K562 (cell line): ENCODE data around the gene MOB3B. TPM values are rescaled to one million over a fixed set of nuclear protein-coding genes. Genes with fewer than 3 reads are reported as not detected.

Experiments used
- ATAC-seq: fragments of 200-7000 bp; cut with Tn5 transposase; 3 replicates; pipeline ENCODE4 v1.9.1; 2020; ENCODE audit warnings: moderate library complexity
- BruUV-seq: library from RNA; stranded (reverse); fragments of 400-500 nt; replicated peaks from 2 replicates; lab custom pipeline; 2021; lab: Mats Ljungman, UMichigan
- CTCF ChIA-PET: fragments of 300-600 bp; formaldehyde crosslinking; extraction: SDS; loops from one replicate; lab custom pipeline; 2021; ENCODE audit warnings: low intra/inter-chr PET ratio; lab: Yijun Ruan, JAX
- POLR2A ChIA-PET: fragments of 300-600, 350-650 bp; sonication (Branson Sonifier 250); formaldehyde crosslinking; extraction: SDS; loops from one replicate; lab custom pipeline; 2021; ENCODE audit warnings: antibody characterized with exemption, inconsistent platforms; lab: Yijun Ruan, JAX
- DNase-seq, 4 experiments: peaks; one replicate each; pipeline versions ENCODE4 v3.0.0 to v3.0.0-alpha.2; 2011 to 2018; ENCODE audit warnings: low spot score in 3 of 4, mixed read lengths in 3 of 4; ENCODE audit errors: extremely low read depth in 1 of 4
- FAIRE-seq: peaks from 2 replicates; lab custom pipeline; 2011; peaks lifted over from hg19 to GRCh38; lab: Jason Lieb, UNC
- H2AFZ ChIP-seq: 2 replicates; pipeline ENCODE4 v1.6.0; 2011; ENCODE audit warnings: low read depth, low read length, control low read depth, inconsistent platforms
- H3K27ac ChIP-seq: fragments of 200-600 bp; 3 replicates; pipeline ENCODE4 v1.8.0; 2011; ENCODE audit warnings: low read depth, mild to moderate bottlenecking, control low read depth, inconsistent platforms, low read length, moderate library complexity, mixed read lengths; ENCODE audit errors: extremely low read depth
- H3K27me3 ChIP-seq, 2 experiments: fragments of 300-600 bp in 1 of 2; 2 replicates in 1 of 2; 3 replicates in 1 of 2; pipeline versions ENCODE4 v1.6.0 to v1.8.0; 2011; ENCODE audit warnings: inconsistent platforms in 2 of 2, low read length in 2 of 2, mild to moderate bottlenecking in 1 of 2, mixed read lengths in 1 of 2, moderate library complexity in 1 of 2; ENCODE audit not compliant: control insufficient read depth in 2 of 2, insufficient read depth in 2 of 2
- H3K36me3 ChIP-seq: fragments of 300-600 bp; 3 replicates; pipeline ENCODE4 v1.8.0; 2011; ENCODE audit warnings: mild to moderate bottlenecking, low read length, inconsistent platforms; ENCODE audit not compliant: control insufficient read depth, insufficient read depth
- H3K4me1 ChIP-seq, 2 experiments: fragments of 200-600 bp in 1 of 2; replicated peaks in 1 of 2; 2 replicates in 1 of 2; 3 replicates in 1 of 2; pipeline versions ENCODE4 v1.5.1 to v1.8.0; 2011; ENCODE audit warnings: inconsistent platforms in 2 of 2, low read length in 2 of 2, mild to moderate bottlenecking in 1 of 2, mixed read lengths in 1 of 2, moderate library complexity in 1 of 2; ENCODE audit not compliant: control insufficient read depth in 2 of 2, insufficient read depth in 2 of 2
- H3K4me2 ChIP-seq: 2 replicates; pipeline ENCODE4 v1.6.1; 2011; ENCODE audit warnings: low read length, control low read depth, inconsistent platforms, mixed read lengths; ENCODE audit not compliant: insufficient read depth
- H3K4me3 ChIP-seq: fragments of 200-600 bp; sonication (generic), shearing (Covaris generic); 2 replicates; pipeline ENCODE4 v1.5.1; 2016; ENCODE audit warnings: control low read depth, inconsistent platforms
- H3K79me2 ChIP-seq: fragments of 200-600 bp; 3 replicates; pipeline ENCODE4 v1.8.0; 2011; ENCODE audit warnings: low read length, inconsistent platforms; ENCODE audit not compliant: control insufficient read depth, insufficient read depth
- H3K9ac ChIP-seq, 2 experiments: 2 replicates each; pipeline versions ENCODE4 v1.6.0 to v1.6.1; 2011; ENCODE audit warnings: low read depth in 2 of 2, low read length in 2 of 2, control low read depth in 1 of 2, inconsistent platforms in 1 of 2, mild to moderate bottlenecking in 1 of 2, mixed read lengths in 1 of 2; ENCODE audit not compliant: insufficient read depth in 1 of 2
- H3K9me1 ChIP-seq: one replicate; pipeline ENCODE4 v1.6.0; 2011; ENCODE audit warnings: inconsistent platforms, mild to moderate bottlenecking, low read length, moderate library complexity; ENCODE audit not compliant: control insufficient read depth, insufficient read depth
- H3K9me3 ChIP-seq: replicated peaks from 2 replicates; pipeline ENCODE4 v1.5.1; 2011; ENCODE audit warnings: low read depth, low read length, inconsistent platforms; ENCODE audit not compliant: control insufficient read depth, insufficient read depth
- H4K20me1 ChIP-seq: replicated peaks from 2 replicates; pipeline ENCODE4 v1.6.1; 2011; ENCODE audit warnings: low read length, inconsistent platforms, mixed read lengths; ENCODE audit not compliant: control insufficient read depth, insufficient read depth
- CEBPB ChIP-seq: fragments of 450-650 bp; IDR thresholded peaks from 2 replicates; pipeline ENCODE4 v1.6.1; 2016; ENCODE audit warnings: missing genetic modification characterization, missing compliant biosample characterization
- ELF4 ChIP-seq: fragments of 450-650 bp; formaldehyde crosslinking; IDR thresholded peaks from 2 replicates; pipeline ENCODE4 v1.4.0; 2022; ENCODE audit warnings: missing genetic modification characterization
- EZH2 ChIP-seq: IDR thresholded peaks from 2 replicates; pipeline ENCODE4 v1.6.1; 2012; ENCODE audit warnings: low read depth, mild to moderate bottlenecking, inconsistent platforms, low read length, borderline replicate concordance
- FOXA3 ChIP-seq, 2 experiments: fragments of 450-650 bp in 1 of 2; sonication (generic) in 1 of 2; formaldehyde crosslinking; IDR thresholded peaks in 1 of 2; conservative IDR thresholded peaks in 1 of 2; 2 replicates each; pipeline versions ENCODE4 v1.4.0 to v1.8.0; 2020 to 2022; ENCODE audit warnings: mild to moderate bottlenecking in 2 of 2, missing genetic modification reagents in 1 of 2
- GABPB2 ChIP-seq: fragments of 250-450 bp; sonication (Bioruptor Pico); conservative IDR thresholded peaks from 2 replicates; pipeline ENCODE4 v1.5.1; 2021; ENCODE audit warnings: mild to moderate bottlenecking
- HMG20A ChIP-seq: fragments of 450-650 bp; formaldehyde crosslinking; conservative IDR thresholded peaks from 2 replicates; pipeline ENCODE4 v1.4.0; 2020; ENCODE audit warnings: mild to moderate bottlenecking, mixed read lengths
- KDM1A ChIP-seq, 2 experiments: fragments of 450-650 bp; IDR thresholded peaks; 2 replicates each; pipeline ENCODE4 v1.6.1; 2016; ENCODE audit warnings: mild to moderate bottlenecking in 2 of 2
- NFE2L1 ChIP-seq: fragments of 450-650 bp; IDR thresholded peaks from 2 replicates; pipeline ENCODE4 v1.6.1; 2016; ENCODE audit warnings: missing genetic modification characterization, low read depth, mild to moderate bottlenecking, missing compliant biosample characterization, moderate library complexity, borderline replicate concordance
- ZNF347 ChIP-seq: fragments of 450-650 bp; formaldehyde crosslinking; IDR thresholded peaks from 2 replicates; pipeline ENCODE4 v1.4.0; 2020; ENCODE audit warnings: low read depth, mild to moderate bottlenecking, moderate library complexity
- ZNF444 ChIP-seq: fragments of 250-450 bp; sonication (Bioruptor Pico); IDR thresholded peaks from 2 replicates; pipeline ENCODE4 v1.4.0; 2020; ENCODE audit warnings: mild to moderate bottlenecking, moderate library complexity
- ZZZ3 ChIP-seq: fragments of 450-650 bp; IDR thresholded peaks from 2 replicates; pipeline ENCODE4 v1.6.1; 2016; ENCODE audit warnings: antibody characterized with exemption, mild to moderate bottlenecking, moderate library complexity
- WGBS: fragments of 100-300 bp; shearing (Covaris generic); methylation state at CpG from one replicate; pipeline ENCODE4 v1.1.6; 2016; ENCODE audit warnings: low coverage, mixed read lengths; ENCODE audit not compliant: insufficient coverage; ENCODE audit errors: missing lambda C conversion rate; 5-methylcytosine and 5-hydroxymethylcytosine counted together
- in situ Hi-C: fragments of 300-500 bp; cut with MboI; formaldehyde crosslinking; loops from 4 replicates; pipeline ENCODE4 v1.15.0; 2018; ENCODE audit warnings: inconsistent platforms, mixed read lengths
- intact Hi-C: fragments of 100-400 bp; cut with micrococcal nuclease; formaldehyde crosslinking; loops from 2 replicates; pipeline ENCODE4 v1.14.2; 2022
- polyA plus RNA-seq, 8 experiments: library from polyadenylated mRNA; depleted of rRNA in 4 of 8; stranded (reverse) in 5 of 8; unstranded in 3 of 8; fragments of >200 nt; fragmentation: Nextera tagmentation in 2 of 8; fragmentation: Illumina TruSeq in 1 of 8; extraction: Ambion mirVana in 2 of 8; extraction: Trizol in 1 of 8; gene quantifications; 2 replicates each; pipeline versions ENCODE4 v1.2.1 to v1.2.3, GENCODE V29; 2011 to 2014; ENCODE audit warnings: inconsistent platforms in 1 of 8, missing spikeins in 1 of 8
- total RNA-seq, 7 experiments: library from RNA; depleted of rRNA in 6 of 7; stranded (reverse); fragments of >200 nt in 6 of 7; fragmentation: Illumina TruSeq in 2 of 7; extraction: Trizol in 2 of 7; gene quantifications; 2 replicates each; pipeline versions ENCODE4 v1.2.1 to v1.2.3, GENCODE V29; 2011 to 2021; ENCODE audit warnings: low replicate concordance in 1 of 7
- TF ChIP-seq, protein P1 (sequence below): sonication (generic); formaldehyde crosslinking; IDR thresholded peaks from 2 replicates; pipeline ENCODE4 v1.8.1; 2022; ENCODE audit warnings: missing genetic modification reagents
- TF ChIP-seq, protein P2 (sequence below): fragments of 450-650 bp; IDR thresholded peaks from 2 replicates; pipeline ENCODE4 v1.6.1; 2017; ENCODE audit warnings: mild to moderate bottlenecking, moderate library complexity

Gene MOB3B
- total and polyA plus RNA-seq, 9 of the 15 experiments (the other 6 are each of a cell fraction or from before 2014, with no cell fraction given), result 3.6 to 12.8 (median 7.2) TPM

DNA sequence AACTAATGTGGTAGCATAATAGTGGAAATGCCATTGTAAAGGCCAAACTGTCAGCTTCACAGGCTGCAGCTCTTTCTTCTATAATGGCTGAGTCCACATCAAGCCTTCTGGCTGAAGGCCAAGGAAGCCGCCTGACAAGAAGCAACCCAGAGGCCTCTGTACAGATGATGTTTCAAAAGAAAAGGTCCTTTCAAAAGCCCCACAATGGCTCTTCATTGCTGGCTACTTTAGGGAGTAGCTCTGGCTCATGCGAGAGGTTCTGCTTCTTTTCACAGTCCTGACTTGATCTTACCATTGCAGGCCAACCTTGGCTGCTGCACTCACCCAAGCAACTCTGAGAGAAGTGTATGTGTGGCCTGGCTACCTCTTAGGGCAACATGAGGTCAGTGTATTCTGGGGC is 178.2 kb downstream of the MOB3B start:
- Histone ChIP-seq H3K9ac (no peak overlapping the region), H3K4me1 (no peaks in the 10 kb centered on the region; a peak in 1 of 5 replicates), H3K4me2 (no peak overlapping the region), H3K27ac (no peak overlapping the region), H3K9me1 (no peaks in the 10 kb centered on the region), H4K20me1 (no peaks in the 10 kb centered on the region), H2AFZ (no peak overlapping the region), H3K9me3 (no peaks in the 10 kb centered on the region), H3K4me3 (no peak overlapping the region), H3K79me2 (peaks cover 3% of the 10 kb centered on the region), H3K27me3 (no peaks in the 10 kb centered on the region), H3K36me3 (peaks cover 4% of the 10 kb centered on the region; the same call in 2 of the 3 replicates)
- no CpG with 5 or more reads among the region's 2 CpGs for WGBS
- POLR2A ChIA-PET, result interaction anchor here (0.7 kb wide), 1 partner anchor 198 kb away, joined by 4 read pairs; no protein-coding TSS in a partner anchor
- DNase-seq (no peak), ATAC-seq (no peak), FAIRE-seq (no peak)
- in situ Hi-C loops (no loop called here), intact Hi-C loops (no loop called here)
- CTCF ChIA-PET, result no interaction called here
- BruUV-seq, result no TSS peak
- TF ChIP-seq KDM1A (IDR thresholded peaks at IDR 0.05) (no peak), NFE2L1 (tag) (no peak), EZH2 (no peak), ZNF444 (CRISPR knock-in tag) (no peak), ZZZ3 (no peak)

DNA sequence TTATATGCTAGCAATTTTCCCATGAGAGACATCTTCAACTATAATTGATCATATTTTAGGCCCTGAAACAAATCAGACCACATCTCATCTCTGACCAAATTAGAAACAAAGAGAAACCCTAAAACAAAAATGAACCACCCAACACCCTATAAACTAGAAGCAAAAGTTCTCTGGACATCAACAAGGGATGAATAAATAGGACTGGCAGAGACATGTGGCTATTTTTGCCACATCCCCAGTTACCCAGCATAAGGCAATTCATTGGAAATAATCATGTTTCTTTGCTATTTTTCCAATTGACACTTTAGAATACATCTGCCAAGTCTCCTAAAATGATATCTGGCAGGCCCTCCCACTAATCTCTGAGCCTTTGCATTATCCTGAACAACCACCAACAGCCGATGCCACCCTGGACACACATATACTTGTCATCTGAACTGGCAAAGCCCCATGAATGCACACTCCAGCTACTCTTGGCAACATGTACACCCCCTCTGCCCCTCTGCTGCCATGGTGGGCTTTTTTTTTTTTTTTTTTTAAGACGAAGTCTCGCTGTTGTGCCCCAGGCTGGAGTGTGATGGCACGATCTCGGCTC is 179.1 kb downstream of the MOB3B start:
- no peak for FAIRE-seq
- no peak for ATAC-seq
- peaks cover 3% of the 10 kb centered on the region; the same call in 1 of the 3 replicates for H3K36me3 ChIP-seq
- POLR2A ChIA-PET, result no interaction called here
- in situ Hi-C loops, result no loop called here
- H3K27me3 ChIP-seq, result no peaks in the 10 kb centered on the region
- intact Hi-C loops, result no loop called here
- no peak overlapping the region for H3K9ac ChIP-seq
- no peaks in the 10 kb centered on the region for H4K20me1 ChIP-seq
- H3K9me3 ChIP-seq, result no peaks in the 10 kb centered on the region
- no peak overlapping the region for H3K27ac ChIP-seq
- DNase-seq, result no peak
- CTCF ChIA-PET, result no interaction called here
- H3K9me1 ChIP-seq, result no peaks in the 10 kb centered on the region
- H3K79me2 ChIP-seq, result peaks cover 3% of the 10 kb centered on the region
- H3K4me3 ChIP-seq, result no peak overlapping the region
- H3K4me2 ChIP-seq, result no peak overlapping the region
- no CpG with 5 or more reads among the region's 5 CpGs for WGBS
- BruUV-seq, result no TSS peak
- no peaks in the 10 kb centered on the region; a peak in 1 of 5 replicates for H3K4me1 ChIP-seq
- no peak overlapping the region for H2AFZ ChIP-seq
- TF ChIP-seq ZNF347 (CRISPR knock-in tag), result no peak
- no peak for TF ChIP-seq ELF4
- TF ChIP-seq, protein P1, sequence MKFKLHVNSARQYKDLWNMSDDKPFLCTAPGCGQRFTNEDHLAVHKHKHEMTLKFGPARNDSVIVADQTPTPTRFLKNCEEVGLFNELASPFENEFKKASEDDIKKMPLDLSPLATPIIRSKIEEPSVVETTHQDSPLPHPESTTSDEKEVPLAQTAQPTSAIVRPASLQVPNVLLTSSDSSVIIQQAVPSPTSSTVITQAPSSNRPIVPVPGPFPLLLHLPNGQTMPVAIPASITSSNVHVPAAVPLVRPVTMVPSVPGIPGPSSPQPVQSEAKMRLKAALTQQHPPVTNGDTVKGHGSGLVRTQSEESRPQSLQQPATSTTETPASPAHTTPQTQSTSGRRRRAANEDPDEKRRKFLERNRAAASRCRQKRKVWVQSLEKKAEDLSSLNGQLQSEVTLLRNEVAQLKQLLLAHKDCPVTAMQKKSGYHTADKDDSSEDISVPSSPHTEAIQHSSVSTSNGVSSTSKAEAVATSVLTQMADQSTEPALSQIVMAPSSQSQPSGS, result no peak
- TF ChIP-seq, protein P2, sequence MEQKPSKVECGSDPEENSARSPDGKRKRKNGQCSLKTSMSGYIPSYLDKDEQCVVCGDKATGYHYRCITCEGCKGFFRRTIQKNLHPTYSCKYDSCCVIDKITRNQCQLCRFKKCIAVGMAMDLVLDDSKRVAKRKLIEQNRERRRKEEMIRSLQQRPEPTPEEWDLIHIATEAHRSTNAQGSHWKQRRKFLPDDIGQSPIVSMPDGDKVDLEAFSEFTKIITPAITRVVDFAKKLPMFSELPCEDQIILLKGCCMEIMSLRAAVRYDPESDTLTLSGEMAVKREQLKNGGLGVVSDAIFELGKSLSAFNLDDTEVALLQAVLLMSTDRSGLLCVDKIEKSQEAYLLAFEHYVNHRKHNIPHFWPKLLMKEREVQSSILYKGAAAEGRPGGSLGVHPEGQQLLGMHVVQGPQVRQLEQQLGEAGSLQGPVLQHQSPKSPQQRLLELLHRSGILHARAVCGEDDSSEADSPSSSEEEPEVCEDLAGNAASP, result no peak
- no peak for TF ChIP-seq GABPB2 (CRISPR knock-in tag)
- no peak for TF ChIP-seq FOXA3 (CRISPR knock-in tag; conservative IDR thresholded peaks at IDR 0.05 in 1 of 2, IDR thresholded peaks at IDR 0.05 in 1 of 2)
- TF ChIP-seq HMG20A, result no peak
- no peak for TF ChIP-seq CEBPB (tag)
